ENCODE data around the gene NECTIN1. TPM values are rescaled to one million over a fixed set of nuclear protein-coding genes. Genes with fewer than 3 reads are reported as not detected.

Gene NECTIN1
- total and polyA plus RNA-seq, 5 donors, result 5.2 to 14.5 (median 8.1) TPM

DNA sequence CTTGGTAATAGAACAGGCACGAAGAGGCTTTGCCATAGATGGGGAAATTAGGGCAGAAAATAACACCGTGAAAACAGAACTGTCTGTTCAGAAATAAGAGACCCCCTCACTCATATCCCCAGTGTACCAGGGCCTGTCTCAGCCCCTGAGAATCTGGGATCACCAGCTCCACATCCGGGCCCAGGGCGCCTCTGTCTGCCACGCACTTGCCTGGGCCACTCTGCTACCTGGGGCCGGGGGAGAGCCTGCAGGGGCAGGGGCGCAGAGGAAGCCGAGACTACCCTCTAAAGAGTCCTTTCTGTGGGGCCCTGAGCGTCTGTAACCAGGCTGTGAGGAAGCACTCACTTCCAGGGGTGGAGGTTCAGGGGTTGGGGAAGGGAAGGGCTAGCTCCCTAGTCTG is 19.8 kb downstream of the NECTIN1 start:
- no peaks in the 10 kb centered on the region for H3K9me3 ChIP-seq (ENCODE audit: control insufficient read depth, low read length)
- H3K4me1 ChIP-seq (ENCODE audit: control insufficient read depth, insufficient read depth, low read length), result no peaks in the 10 kb centered on the region
- no peak overlapping the region for H3K27ac ChIP-seq (ENCODE audit: low read length)
- no peaks in the 10 kb centered on the region for H3K27me3 ChIP-seq (ENCODE audit: control insufficient read depth, insufficient read depth)
- whole genome bisulfite sequencing, result 74% methylated on average over 9 of the region's 9 CpGs
- DNase-seq (peak in 1 of 3 donors; percentile 39), ATAC-seq (no peak)
- intact Hi-C loops (cut with DNase I), result no loop called here
- no peak overlapping the region for H3K4me3 ChIP-seq (ENCODE audit: low read length)

DNA sequence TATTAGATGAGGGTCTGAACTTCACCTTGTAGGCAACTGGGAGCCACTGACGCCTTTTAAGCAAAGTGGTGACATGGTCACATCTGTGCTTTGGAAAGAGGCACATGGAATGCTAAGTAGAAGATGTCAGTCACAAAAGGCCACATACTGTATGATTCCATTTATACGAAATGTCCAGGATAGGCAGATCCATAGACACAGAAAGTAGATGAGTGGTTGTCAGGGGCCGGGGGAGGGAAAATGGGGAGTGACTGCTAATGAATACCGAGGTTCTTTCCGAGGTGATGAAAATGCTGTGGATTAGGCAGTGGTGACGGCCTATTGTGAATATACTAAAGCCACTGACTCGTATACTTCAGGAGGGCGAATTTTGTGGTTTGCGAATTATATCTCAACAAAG is 20.6 kb downstream of the NECTIN1 start:
- intact Hi-C loops (cut with DNase I), result no loop called here
- no peak for DNase-seq
- no peak overlapping the region for H3K4me3 ChIP-seq (ENCODE audit: low read length)
- 82% methylated on average over 9 of the region's 9 CpGs for WGBS
- H3K4me1 ChIP-seq (ENCODE audit: control insufficient read depth, insufficient read depth, low read length), result no peaks in the 10 kb centered on the region
- ATAC-seq, result no peak
- H3K27ac ChIP-seq (ENCODE audit: low read length), result no peak overlapping the region
- H3K27me3 ChIP-seq (ENCODE audit: control insufficient read depth, insufficient read depth), result no peaks in the 10 kb centered on the region
- no peaks in the 10 kb centered on the region for H3K9me3 ChIP-seq (ENCODE audit: control insufficient read depth, low read length)

DNA sequence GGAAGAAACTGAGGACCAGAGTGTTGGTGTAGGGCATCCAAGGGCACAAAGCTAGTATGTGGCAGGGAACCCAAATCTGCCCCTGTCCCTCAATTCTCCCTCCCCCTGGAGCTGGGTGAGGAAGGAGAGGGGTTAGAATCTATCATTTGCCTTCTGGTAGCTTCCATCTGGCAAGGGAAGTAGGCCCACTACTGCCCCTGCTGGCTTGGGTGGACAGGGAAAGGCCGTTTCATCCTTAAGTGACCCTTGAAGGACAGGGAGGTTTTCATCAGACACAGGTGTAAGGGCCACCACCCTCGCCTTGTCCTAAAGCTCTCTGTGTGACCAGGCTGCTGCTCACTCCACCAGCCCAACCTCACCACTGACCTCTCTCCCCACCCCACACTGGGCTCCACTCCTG is 22.1 kb downstream of the NECTIN1 start:
- H3K4me1 ChIP-seq (ENCODE audit: control insufficient read depth, insufficient read depth, low read length), result no peaks in the 10 kb centered on the region
- ATAC-seq (no peak), DNase-seq (no peak)
- H3K9me3 ChIP-seq (ENCODE audit: control insufficient read depth, low read length), result no peaks in the 10 kb centered on the region
- 83% methylated on average over 2 of the region's 2 CpGs for WGBS
- H3K27me3 ChIP-seq (ENCODE audit: control insufficient read depth, insufficient read depth), result no peaks in the 10 kb centered on the region
- no peak overlapping the region for H3K4me3 ChIP-seq (ENCODE audit: low read length)
- intact Hi-C loops (cut with DNase I), result no loop called here
- H3K27ac ChIP-seq (ENCODE audit: low read length), result no peak overlapping the region

DNA sequence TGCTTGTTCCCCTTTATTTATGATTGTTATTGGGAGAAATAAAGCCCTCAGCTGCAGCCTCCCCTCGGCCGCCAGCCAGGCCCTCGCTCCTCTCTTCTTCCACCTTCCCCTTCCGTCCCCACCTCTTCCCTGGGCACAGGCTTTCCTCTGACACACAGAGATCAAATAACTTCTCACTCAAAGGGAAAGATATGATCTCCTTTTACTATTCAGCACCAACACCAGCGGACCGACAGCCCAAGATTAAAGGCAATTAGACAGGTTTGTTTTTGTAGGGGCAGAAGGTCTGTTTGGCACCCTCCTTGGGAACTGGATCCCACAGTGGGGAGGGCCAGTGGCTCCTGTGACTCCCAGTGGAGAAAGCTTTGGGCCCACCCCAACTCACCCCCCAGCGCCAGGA is 23.0 kb downstream of the NECTIN1 start:
- H3K27me3 ChIP-seq (ENCODE audit: control insufficient read depth, insufficient read depth), result no peaks in the 10 kb centered on the region
- intact Hi-C loops (cut with DNase I), result no loop called here
- no peak for DNase-seq
- 80% methylated on average over 7 of the region's 7 CpGs for WGBS
- H3K4me3 ChIP-seq (ENCODE audit: low read length), result no peak overlapping the region
- H3K4me1 ChIP-seq (ENCODE audit: control insufficient read depth, insufficient read depth, low read length), result no peaks in the 10 kb centered on the region
- H3K9me3 ChIP-seq (ENCODE audit: control insufficient read depth, low read length), result no peaks in the 10 kb centered on the region
- no peak overlapping the region for H3K27ac ChIP-seq (ENCODE audit: low read length)
- no peak for ATAC-seq

DNA sequence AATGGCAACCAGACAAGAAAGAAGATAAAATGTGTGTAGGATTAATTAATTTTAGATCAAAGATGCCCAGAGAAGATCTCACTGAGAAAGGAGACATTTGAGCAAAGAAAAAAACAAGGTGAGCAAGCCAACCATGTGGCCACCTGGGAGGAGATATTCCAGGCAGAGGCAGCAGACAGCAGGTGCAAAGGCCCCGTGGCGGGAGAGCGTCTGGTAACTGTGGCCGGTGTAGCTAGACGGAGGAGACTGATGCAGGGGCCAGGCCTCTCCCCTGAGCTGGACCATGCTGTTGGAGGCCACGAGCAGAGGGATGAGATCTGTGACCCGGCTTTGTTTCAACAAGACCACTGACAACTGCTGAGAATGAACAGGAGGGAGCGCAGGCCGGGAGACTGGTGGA is 23.6 kb downstream of the NECTIN1 start:
- Histone ChIP-seq H3K4me3 (ENCODE audit: low read length) (no peak overlapping the region), H3K9me3 (ENCODE audit: control insufficient read depth, low read length) (no peaks in the 10 kb centered on the region), H3K27me3 (ENCODE audit: control insufficient read depth, insufficient read depth) (no peaks in the 10 kb centered on the region), H3K27ac (ENCODE audit: low read length) (no peak overlapping the region), H3K4me1 (ENCODE audit: control insufficient read depth, insufficient read depth, low read length) (no peaks in the 10 kb centered on the region)
- no peak for DNase-seq
- intact Hi-C loops (cut with DNase I), result no loop called here
- ATAC-seq, result no peak
- WGBS, result 95% methylated on average over 9 of the region's 9 CpGs

DNA sequence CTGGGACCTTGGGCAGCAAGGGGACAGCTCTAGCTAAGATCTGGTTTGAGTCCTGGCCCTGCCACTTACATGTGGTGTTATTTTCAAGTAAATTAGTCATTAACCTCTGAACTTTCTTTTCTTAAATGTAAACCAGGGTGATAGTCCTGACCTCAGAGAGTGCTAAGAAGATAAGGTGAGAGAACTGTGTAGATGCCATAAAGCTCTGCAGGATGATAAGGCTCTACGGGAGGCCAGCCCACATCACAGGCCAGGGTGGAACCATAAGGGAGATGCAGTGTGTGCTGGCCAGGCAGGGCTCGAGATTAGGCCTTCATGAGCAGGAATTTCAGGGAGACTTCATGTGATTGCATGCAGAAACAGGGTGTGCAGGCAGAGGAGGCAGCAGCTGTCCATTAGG is 24.2 kb downstream of the NECTIN1 start:
- Histone ChIP-seq H3K4me3 (ENCODE audit: low read length) (no peak overlapping the region), H3K27ac (ENCODE audit: low read length) (no peak overlapping the region), H3K9me3 (ENCODE audit: control insufficient read depth, low read length) (no peaks in the 10 kb centered on the region), H3K27me3 (ENCODE audit: control insufficient read depth, insufficient read depth) (no peaks in the 10 kb centered on the region), H3K4me1 (ENCODE audit: control insufficient read depth, insufficient read depth, low read length) (no peaks in the 10 kb centered on the region)
- no peak for ATAC-seq
- no peak for DNase-seq
- WGBS, result 69% methylated on average over 2 of the region's 2 CpGs
- intact Hi-C loops (cut with DNase I), result no loop called here

DNA sequence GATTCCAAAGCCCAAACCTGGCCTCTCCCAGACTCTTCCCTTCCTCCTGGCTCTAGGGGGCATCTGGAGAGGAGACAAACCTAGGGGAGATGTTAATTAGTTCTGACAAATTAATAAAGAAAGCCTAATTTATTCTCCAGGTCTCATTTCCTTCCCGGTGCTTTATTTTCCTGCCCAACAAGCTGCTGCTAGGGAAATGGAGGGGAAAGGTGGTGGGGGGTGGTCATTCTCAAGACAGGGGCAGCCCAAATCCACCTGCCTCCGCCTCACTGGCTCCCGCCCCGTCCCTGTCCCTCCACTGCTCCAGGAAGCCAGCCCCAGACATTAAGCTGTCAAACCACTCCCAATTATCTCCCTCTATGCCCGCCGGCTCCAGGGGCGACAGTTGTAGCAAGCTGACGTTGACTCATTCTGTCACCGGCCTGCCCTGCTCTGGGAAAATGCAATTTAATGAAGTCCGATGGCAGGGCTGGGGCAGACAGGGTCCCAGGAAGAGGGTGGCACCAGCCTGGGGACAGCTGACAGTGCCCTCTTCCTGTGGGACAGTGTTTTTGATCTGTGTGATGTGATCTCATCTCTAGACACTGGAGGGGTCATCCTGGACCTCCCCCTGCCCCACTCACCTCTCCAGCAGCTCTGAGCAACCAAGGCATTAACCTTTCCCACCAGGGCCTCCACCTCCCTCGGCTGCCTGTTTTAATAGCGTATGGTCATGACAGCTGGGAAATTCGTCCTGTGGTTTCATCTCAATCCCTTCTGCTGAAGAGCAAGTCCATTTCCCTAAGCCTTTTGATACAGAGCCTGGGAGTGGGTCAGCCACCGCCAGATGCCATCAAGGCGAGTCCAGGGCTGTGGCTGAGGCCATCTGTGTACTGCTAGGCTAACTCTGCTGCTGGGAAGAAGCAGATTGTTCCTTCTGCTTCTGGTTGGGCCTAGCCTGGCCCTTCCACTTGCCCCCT is 27.1 kb downstream of the NECTIN1 start:
- DNase-seq (no peak), ATAC-seq (no peak)
- H3K4me1 ChIP-seq (ENCODE audit: control insufficient read depth, insufficient read depth, low read length), result peaks cover 5% of the 10 kb centered on the region
- 68% methylated on average over 15 of the region's 15 CpGs for WGBS
- no peak overlapping the region for H3K4me3 ChIP-seq (ENCODE audit: low read length)
- intact Hi-C loops (cut with DNase I), result no loop called here
- no peaks in the 10 kb centered on the region for H3K27me3 ChIP-seq (ENCODE audit: control insufficient read depth, insufficient read depth)
- H3K9me3 ChIP-seq (ENCODE audit: control insufficient read depth, low read length), result no peaks in the 10 kb centered on the region
- no peak overlapping the region for H3K27ac ChIP-seq (ENCODE audit: low read length)

DNA sequence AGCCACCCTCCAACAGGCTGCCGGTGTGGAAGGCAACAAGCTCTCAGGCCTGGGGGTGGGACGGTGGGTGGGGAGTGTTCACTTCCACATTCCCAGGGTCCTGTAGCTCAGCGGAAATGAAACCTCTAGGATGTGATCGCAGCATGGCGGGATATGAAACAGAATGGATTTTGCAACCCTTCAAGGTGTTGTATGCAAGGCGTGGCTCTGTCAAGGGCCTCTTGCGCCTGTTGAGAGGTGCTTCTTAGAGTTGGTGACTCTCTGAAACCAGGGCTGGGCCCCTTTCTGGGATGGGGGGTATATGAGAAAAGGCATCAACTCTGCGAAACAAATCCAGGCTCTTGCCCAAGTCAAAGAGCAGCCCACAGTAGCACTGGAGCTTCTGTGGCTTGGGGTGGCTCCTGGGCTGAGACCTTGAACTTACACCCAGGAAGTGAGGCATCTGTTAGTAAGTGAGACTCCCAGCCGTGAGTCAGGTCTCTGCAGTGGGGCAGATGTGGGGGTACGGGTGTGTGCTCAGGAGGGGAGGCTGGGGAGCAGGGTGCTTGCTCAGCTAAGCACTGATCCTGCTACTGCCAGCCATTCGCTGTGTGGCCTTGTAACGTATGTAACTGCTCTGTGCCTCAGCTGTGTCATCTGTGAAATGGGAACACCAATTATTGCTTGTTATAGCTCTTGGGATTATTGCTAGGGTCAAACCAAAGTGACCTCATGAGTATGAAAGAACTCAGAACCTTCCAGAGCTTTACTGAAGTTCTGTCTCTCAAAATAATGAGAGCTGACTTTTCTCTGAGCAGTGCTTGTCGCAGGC is 28.3 kb downstream of the NECTIN1 start:
- intact Hi-C loops (cut with DNase I), result no loop called here
- H3K9me3 ChIP-seq (ENCODE audit: control insufficient read depth, low read length), result no peaks in the 10 kb centered on the region
- peaks cover 5% of the 10 kb centered on the region for H3K4me1 ChIP-seq (ENCODE audit: control insufficient read depth, insufficient read depth, low read length)
- H3K27me3 ChIP-seq (ENCODE audit: control insufficient read depth, insufficient read depth), result no peaks in the 10 kb centered on the region
- 90% methylated on average over 13 of the region's 13 CpGs for WGBS
- ATAC-seq (no peak), DNase-seq (no peak)
- no peak overlapping the region for H3K4me3 ChIP-seq (ENCODE audit: low read length)
- H3K27ac ChIP-seq (ENCODE audit: low read length), result no peak overlapping the region

DNA sequence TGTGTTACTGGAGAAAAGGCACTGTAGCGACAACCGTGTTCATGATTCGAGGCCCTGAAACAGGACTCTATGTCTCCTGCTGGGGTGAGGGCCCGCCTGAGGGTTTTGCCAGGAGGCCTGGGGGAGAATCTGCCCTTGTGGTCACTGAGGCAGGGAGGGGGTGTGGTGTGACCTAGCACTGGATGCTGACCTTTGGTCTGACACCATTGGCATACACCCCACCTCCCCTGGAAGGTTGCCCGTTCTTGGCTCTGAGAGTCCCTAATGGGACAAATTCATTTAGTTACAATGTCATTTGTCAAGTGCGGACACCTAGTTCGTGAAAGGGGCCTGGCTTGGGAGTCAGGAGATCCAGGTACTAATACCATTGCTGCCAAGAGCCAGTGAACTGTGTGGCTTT is 29.0 kb downstream of the NECTIN1 start:
- intact Hi-C loops (cut with DNase I), result no loop called here
- no peak for ATAC-seq
- H3K4me1 ChIP-seq (ENCODE audit: control insufficient read depth, insufficient read depth, low read length), result peaks cover 5% of the 10 kb centered on the region
- no peak overlapping the region for H3K4me3 ChIP-seq (ENCODE audit: low read length)
- DNase-seq, result no peak
- H3K9me3 ChIP-seq (ENCODE audit: control insufficient read depth, low read length), result no peaks in the 10 kb centered on the region
- H3K27ac ChIP-seq (ENCODE audit: low read length), result no peak overlapping the region
- WGBS, result 88% methylated on average over 7 of the region's 7 CpGs
- no peaks in the 10 kb centered on the region for H3K27me3 ChIP-seq (ENCODE audit: control insufficient read depth, insufficient read depth)

DNA sequence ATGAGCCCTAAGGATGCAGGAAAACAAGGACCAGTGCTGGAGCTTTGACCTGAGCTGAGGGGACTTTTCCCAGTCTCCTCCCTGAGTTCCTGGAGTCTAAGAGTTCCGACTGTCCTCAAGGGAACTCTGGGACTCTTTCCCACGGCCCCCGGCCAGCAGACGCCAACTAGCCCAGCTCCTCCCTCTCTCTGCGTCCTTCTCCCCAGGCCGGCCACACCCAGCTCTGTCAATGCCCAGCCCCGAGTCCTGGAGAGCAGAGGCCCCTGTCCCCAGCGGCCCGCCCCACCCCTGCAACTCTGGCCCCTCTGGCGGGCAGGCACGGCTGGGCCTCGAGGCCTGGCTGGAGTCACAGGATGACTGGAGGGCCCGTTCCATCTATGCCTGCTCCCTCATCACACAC is 29.8 kb downstream of the NECTIN1 start:
- H3K4me1 ChIP-seq (ENCODE audit: control insufficient read depth, insufficient read depth, low read length), result peaks cover 5% of the 10 kb centered on the region
- no peaks in the 10 kb centered on the region for H3K9me3 ChIP-seq (ENCODE audit: control insufficient read depth, low read length)
- intact Hi-C loops (cut with DNase I), result no loop called here
- ATAC-seq, result peak; percentile 96 to 97
- H3K27ac ChIP-seq (ENCODE audit: low read length), result no peak overlapping the region
- H3K27me3 ChIP-seq (ENCODE audit: control insufficient read depth, insufficient read depth), result no peaks in the 10 kb centered on the region
- H3K4me3 ChIP-seq (ENCODE audit: low read length), result no peak overlapping the region
- peak; percentile 86 to 92 (median 92) for DNase-seq
- WGBS, result 29% methylated on average over 13 of the region's 13 CpGs

DNA sequence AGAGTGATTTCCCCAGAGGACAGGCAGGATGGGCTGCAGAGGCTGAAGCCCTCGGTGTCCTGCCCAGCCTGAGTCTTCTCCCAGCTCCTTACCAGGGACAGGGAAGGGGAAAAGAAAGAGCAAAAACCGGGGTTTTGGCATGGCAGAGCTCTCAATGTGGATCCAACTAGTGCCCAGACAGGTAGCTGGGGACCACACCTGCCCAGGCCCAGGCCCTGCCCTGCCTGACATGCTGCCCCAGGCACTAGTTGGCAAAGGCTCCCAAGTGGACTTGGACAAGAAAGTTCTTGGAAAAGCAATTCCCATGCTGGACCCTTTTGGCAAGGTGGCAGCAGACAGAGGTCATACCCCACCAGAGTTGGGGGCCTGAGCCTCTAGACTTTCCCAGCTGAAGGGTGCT is 31.1 kb downstream of the NECTIN1 start:
- 53% methylated on average over 2 of the region's 2 CpGs for WGBS

More for the DNA sequence above, 31.1 kb downstream of the NECTIN1 start:
- intact Hi-C loops (cut with DNase I), result no loop called here
- no peaks in the 10 kb centered on the region for H3K9me3 ChIP-seq (ENCODE audit: control insufficient read depth, low read length)
- peaks cover 5% of the 10 kb centered on the region for H3K4me1 ChIP-seq (ENCODE audit: control insufficient read depth, insufficient read depth, low read length)
- H3K4me3 ChIP-seq (ENCODE audit: low read length), result no peak overlapping the region
- no peak for DNase-seq
- no peak for ATAC-seq
- H3K27me3 ChIP-seq (ENCODE audit: control insufficient read depth, insufficient read depth), result no peaks in the 10 kb centered on the region
- H3K27ac ChIP-seq (ENCODE audit: low read length), result no peak overlapping the region
